Kidney (tissue), 14 donors: Measurements from ENCODE around the gene TIPARP. TPM values are rescaled to one million over a fixed set of nuclear protein-coding genes. Genes with fewer than 3 reads are reported as not detected.

Source experiments
- DNase-seq, 5 donors: peaks; one replicate each; pipeline ENCODE4 v3.0.0-alpha.2; 2013 to 2020
- FAIRE-seq: peaks from 2 replicates; lab custom pipeline; 2012; peaks lifted over from hg19 to GRCh38; lab: Jason Lieb, UNC
- H3K27ac ChIP-seq, 2 donors: one replicate each; pipeline ENCODE4 v1.7.0; 2013; ENCODE audit warnings: low read depth in 2 of 2, low read length in 2 of 2, inconsistent platforms in 1 of 2
- H3K27me3 ChIP-seq: one replicate; pipeline ENCODE4 v1.7.1; 2013; ENCODE audit warnings: low read length, inconsistent platforms; ENCODE audit not compliant: control insufficient read depth, insufficient read depth
- H3K36me3 ChIP-seq, 3 donors: one replicate each; pipeline versions ENCODE4 v1.7.0 to v1.7.1; 2013; ENCODE audit warnings: low read length in 3 of 3, control low read depth in 1 of 3, inconsistent platforms in 1 of 3; ENCODE audit not compliant: insufficient read depth in 3 of 3, control insufficient read depth in 2 of 3
- H3K4me1 ChIP-seq, 3 donors: one replicate each; pipeline versions ENCODE4 v1.7.0 to v1.7.1; 2013; ENCODE audit warnings: low read length in 3 of 3, inconsistent platforms in 1 of 3, low read depth in 1 of 3; ENCODE audit not compliant: control insufficient read depth in 2 of 3, insufficient read depth in 2 of 3
- H3K4me3 ChIP-seq, 3 donors: one replicate each; pipeline versions ENCODE4 v1.7.0 to v1.8.1; 2013; ENCODE audit warnings: low read length in 3 of 3, control low read depth in 1 of 3, inconsistent platforms in 1 of 3
- H3K9ac ChIP-seq, 3 donors: one replicate each; pipeline versions ENCODE4 v1.7.0 to v1.7.1; 2013; ENCODE audit warnings: low read length in 3 of 3, control low read depth in 1 of 3, inconsistent platforms in 1 of 3
- H3K9me3 ChIP-seq, 3 donors: one replicate each; pipeline versions ENCODE4 v1.7.0 to v1.7.1; 2013; ENCODE audit warnings: low read length in 3 of 3, control low read depth in 1 of 3, inconsistent platforms in 1 of 3; ENCODE audit not compliant: control insufficient read depth in 2 of 3, insufficient read depth in 1 of 3
- intact Hi-C: fragments of 100-400 bp; cut with DNase I; formaldehyde crosslinking; loops from one replicate; pipeline ENCODE4 v1.11.1; 2022
- polyA plus RNA-seq: library from polyadenylated mRNA; stranded (reverse); fragments of 350-450 nt; fragmentation: Illumina TruSeq; extraction: RNeasy Lipid Tissue Mini Kit (QIAGEN cat#74804); gene quantifications from one replicate; pipeline ENCODE4 v1.2.3, GENCODE V29; 2014; ENCODE audit warnings: low read depth, low replicate concordance; ENCODE audit not compliant: insufficient read depth
- total RNA-seq: library from RNA; stranded (reverse); fragmentation: NEBNext Ultra II Directional; extraction: Animal tissue kit (Norgen Biotek cat#: 25700); gene quantifications from one replicate; pipeline ENCODE4 v1.2.1, GENCODE V29; 2021
- TF ChIP-seq, protein P1 (sequence below): IDR thresholded peaks from 3 replicates; pipeline ENCODE4 v1.5.1; 2012; ENCODE audit warnings: mild to moderate bottlenecking, moderate library complexity, borderline replicate concordance; ENCODE audit not compliant: insufficient read depth; ENCODE audit errors: extremely low read depth
- donor health status: control.
- donor health status: control.
- donor health status: control.
- donor health status: control.
- donor health status: control.
- donor health status: DM: yes; HTN: yes; CAD: no.
- donor health status: Normal renal cell carcinoma (clear cell type).

Gene TIPARP
- total and polyA plus RNA-seq, 2 donors from 2014 or later: 9.5 to 21.8 TPM

DNA sequence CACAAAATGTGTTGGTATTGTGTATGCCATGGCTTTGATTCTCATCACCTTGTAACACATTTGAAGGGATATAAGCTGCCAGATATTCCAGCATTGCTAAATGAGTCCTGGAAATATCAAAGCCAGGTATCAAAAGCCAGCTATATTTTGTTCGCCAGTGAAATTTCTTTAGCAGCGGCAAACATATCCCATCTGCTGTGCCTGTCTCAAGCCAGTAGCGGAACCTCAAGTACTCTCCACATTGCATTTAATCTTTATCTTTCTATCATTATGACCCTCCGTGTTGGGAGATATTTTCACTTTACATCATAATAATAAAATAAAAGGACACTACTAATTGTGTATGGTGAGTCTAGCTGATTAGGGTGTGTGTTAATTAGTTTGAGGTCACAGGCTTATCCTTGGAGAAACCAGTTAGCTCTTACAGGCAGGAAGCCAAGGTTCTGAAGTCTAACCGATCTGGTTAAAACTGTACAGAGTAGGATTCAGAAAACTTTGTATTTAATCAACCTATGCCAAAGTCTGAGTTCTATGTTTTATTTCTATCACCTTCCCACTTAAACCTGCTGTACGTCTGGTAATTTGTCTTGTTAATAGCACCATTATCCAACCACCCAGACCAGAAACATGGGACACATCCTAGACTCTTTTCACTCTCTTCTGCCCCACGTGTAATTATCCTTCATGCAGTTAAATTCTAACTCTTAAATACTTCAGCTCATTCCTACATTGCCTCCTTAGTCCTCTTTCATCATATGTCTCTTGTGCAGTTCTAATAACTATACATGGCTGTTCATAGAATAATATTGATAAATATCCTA is 14.5 kb downstream of the TIPARP start:
- peak overlapping the region in 1 of 3 donors; percentile 29 for H3K4me3 ChIP-seq
- peaks cover 0 to 10% (median 8%) of the 10 kb centered on the region in 3 donors for H3K4me1 ChIP-seq
- no peaks in the 10 kb centered on the region for H3K9me3 ChIP-seq
- DNase-seq (no peak), FAIRE-seq (peak; percentile 29)
- TF ChIP-seq, protein P1, sequence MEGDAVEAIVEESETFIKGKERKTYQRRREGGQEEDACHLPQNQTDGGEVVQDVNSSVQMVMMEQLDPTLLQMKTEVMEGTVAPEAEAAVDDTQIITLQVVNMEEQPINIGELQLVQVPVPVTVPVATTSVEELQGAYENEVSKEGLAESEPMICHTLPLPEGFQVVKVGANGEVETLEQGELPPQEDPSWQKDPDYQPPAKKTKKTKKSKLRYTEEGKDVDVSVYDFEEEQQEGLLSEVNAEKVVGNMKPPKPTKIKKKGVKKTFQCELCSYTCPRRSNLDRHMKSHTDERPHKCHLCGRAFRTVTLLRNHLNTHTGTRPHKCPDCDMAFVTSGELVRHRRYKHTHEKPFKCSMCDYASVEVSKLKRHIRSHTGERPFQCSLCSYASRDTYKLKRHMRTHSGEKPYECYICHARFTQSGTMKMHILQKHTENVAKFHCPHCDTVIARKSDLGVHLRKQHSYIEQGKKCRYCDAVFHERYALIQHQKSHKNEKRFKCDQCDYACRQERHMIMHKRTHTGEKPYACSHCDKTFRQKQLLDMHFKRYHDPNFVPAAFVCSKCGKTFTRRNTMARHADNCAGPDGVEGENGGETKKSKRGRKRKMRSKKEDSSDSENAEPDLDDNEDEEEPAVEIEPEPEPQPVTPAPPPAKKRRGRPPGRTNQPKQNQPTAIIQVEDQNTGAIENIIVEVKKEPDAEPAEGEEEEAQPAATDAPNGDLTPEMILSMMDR: no peak
- no peaks in the 10 kb centered on the region for H3K27me3 ChIP-seq
- intact Hi-C loops: no loop called here
- no peak overlapping the region for H3K27ac ChIP-seq
- no peak overlapping the region for H3K9ac ChIP-seq
- peaks cover 0 to 3% (median 0%) of the 10 kb centered on the region in 3 donors for H3K36me3 ChIP-seq

DNA sequence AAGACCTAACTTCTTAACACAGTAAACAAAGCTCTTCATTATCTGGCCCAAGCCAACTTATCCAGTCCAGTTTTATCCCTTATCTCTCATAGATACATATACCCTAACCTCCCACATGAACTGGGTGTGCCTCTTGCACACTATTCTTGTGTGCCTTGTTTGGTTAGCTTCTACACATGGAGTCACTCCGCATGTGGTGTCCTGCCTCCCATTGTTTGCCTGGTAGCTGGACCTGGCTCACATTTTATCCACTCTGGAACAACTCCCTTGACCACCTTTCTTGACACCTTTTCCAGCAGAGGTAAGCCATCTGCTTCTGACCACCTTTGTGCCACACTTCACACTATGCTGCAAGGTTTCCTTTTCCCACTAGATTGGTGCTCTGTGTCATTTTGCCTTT is 15.2 kb downstream of the TIPARP start:
- intact Hi-C loops: no loop called here
- no peak overlapping the region for H3K9ac ChIP-seq
- FAIRE-seq (no peak), DNase-seq (no peak)
- H3K36me3 ChIP-seq: peaks cover 0 to 4% (median 3%) of the 10 kb centered on the region in 3 donors
- H3K9me3 ChIP-seq: no peaks in the 10 kb centered on the region
- peaks cover 0 to 10% (median 8%) of the 10 kb centered on the region in 3 donors for H3K4me1 ChIP-seq
- no peaks in the 10 kb centered on the region for H3K27me3 ChIP-seq
- no peak overlapping the region for H3K4me3 ChIP-seq
- TF ChIP-seq, protein P1: no peak
- H3K27ac ChIP-seq: no peak overlapping the region

DNA sequence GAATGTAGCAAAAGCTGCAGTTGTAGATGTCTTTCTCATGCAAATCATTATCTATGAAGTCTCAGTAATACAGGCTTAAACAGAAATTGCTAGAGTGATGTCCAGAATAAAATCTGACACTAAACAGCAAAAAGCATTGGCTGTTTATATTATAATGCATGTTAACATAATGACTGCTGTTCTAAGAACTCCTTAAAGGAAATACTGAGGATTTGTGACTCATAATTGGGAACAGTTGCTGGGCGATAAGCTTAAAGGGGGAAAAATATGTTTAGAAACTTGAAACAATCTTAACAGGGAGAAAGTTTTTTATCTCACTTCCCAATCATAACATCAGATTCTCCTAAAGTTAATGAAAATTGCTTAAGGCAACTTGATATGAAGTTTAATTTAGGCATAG is 17.5 kb downstream of the TIPARP start:
- Histone ChIP-seq H3K36me3 (peaks cover 2 to 18% (median 5%) of the 10 kb centered on the region in 3 donors), H3K27me3 (no peaks in the 10 kb centered on the region), H3K4me1 (peaks cover 0 to 4% (median 0%) of the 10 kb centered on the region in 3 donors), H3K27ac (no peak overlapping the region), H3K9ac (no peak overlapping the region), H3K4me3 (no peak overlapping the region), H3K9me3 (no peaks in the 10 kb centered on the region)
- DNase-seq: no peak
- no peak for FAIRE-seq
- TF ChIP-seq, protein P1: no peak
- intact Hi-C loops: no loop called here
